Nephron progenitor cell (in vitro differentiated cells): Measurements from ENCODE around the gene VAV1.
A peak's percentile ranks its signal among the peaks of the same experiment; 100 is the strongest.

Experiments used
- DNase-seq: peaks from one replicate; pipeline ENCODE4 v3.0.0; 2021
- H3K27ac Mint-ChIP-seq: 2 replicates; pipeline ENCODE4 v1.8.0; 2021; ENCODE audit warnings: mild to moderate bottlenecking, moderate library complexity, mixed read lengths
- H3K27me3 Mint-ChIP-seq: 2 replicates; pipeline ENCODE4 v1.8.0; 2021; ENCODE audit warnings: mild to moderate bottlenecking, low read depth, mixed read lengths; ENCODE audit not compliant: poor library complexity
- H3K36me3 Mint-ChIP-seq: 2 replicates; pipeline ENCODE4 v1.8.0; 2021; ENCODE audit warnings: low read depth, mixed read lengths
- H3K4me1 Mint-ChIP-seq: 2 replicates; pipeline ENCODE4 v1.8.0; 2021; ENCODE audit warnings: mixed read lengths
- H3K4me3 Mint-ChIP-seq: 2 replicates; pipeline ENCODE4 v1.8.0; 2021; ENCODE audit warnings: mild to moderate bottlenecking, moderate library complexity, mixed read lengths
- H3K9me3 Mint-ChIP-seq: 2 replicates; pipeline ENCODE4 v1.8.0; 2021; ENCODE audit warnings: mild to moderate bottlenecking, moderate library complexity, mixed read lengths
- CTCF ChIP-seq: fragments of 200-600 bp; sonication (generic); IDR thresholded peaks from 2 replicates; pipeline ENCODE4 v1.5.0; 2021; ENCODE audit warnings: antibody characterized with exemption

VAV1 gene

DNA sequence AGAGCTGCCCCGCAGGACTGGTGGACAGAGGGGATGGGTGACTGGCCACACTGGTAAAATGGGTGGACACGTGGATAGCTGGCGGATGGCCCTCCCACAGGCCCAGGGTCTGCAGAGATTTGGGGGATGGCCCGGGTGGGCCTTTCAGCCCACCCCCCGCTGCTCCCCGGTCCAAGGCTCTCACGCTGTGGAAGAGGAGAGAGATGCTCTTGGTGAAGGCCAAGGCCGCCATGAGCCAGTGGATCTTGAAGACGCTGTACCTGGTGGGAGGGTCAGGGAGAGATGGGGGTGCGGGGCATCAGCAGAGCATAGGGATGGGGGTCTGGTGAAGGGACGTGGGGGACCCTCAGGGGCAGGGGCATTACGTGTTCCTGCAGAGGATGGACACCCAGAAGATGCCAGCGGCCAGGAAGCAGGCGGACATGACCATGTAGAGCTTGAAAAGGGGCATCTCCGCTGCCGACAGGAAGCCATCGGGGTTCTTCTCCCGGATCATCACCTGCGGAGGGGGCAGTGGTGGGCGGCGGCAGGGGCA lies 39.6 kb upstream of the VAV1 start:
- Mint-ChIP-seq H3K9me3 (peaks cover 5% of the 10 kb centered on the region), H3K4me1 (peaks cover 51% of the 10 kb centered on the region), H3K27me3 (no peaks in the 10 kb centered on the region), H3K27ac (no peak overlapping the region), H3K36me3 (peaks cover 11% of the 10 kb centered on the region), H3K4me3 (no peak overlapping the region)
- TF ChIP-seq CTCF = no peak
- DNase-seq = no peak

DNA sequence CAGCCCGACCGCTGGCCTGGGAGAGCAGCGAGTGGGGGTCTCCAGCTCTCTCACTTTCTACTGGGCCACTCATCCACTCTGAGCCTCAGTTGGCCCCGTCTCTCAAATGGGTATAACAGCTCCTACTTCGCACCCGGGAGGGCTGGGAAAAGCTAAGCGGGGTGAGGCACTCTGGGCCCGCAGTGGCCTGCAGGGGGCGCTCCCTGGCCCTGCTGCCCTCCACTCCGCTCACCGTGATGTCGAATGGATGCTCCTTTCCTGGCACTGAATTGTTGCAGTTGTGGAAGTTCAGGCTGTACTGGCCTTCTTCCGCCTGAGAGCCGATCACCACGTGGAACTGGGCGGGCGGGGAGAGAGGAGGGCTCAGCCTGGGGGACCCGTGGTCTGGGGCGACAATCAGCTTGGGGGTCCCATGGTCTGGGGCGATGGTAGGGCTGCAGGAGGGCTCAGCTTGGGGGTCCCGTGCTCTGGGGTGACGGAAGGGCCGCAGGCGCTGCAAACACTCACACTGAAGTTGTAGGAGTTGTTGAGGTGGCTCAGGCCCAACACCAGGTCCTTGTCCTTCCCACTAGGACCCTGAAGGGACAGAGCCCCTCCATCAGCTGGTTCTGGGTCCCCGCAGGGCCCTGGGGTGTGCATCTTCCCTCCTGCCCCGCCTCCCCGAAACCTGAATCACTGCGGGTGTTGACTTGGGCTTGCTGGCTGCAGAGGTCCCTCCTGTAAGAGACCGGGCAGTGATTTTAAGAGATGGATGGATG lies 39.0 kb upstream of the VAV1 start:
- no peaks in the 10 kb centered on the region for H3K9me3 Mint-ChIP-seq
- no peak overlapping the region for H3K4me3 Mint-ChIP-seq
- TF ChIP-seq CTCF = no peak
- no peak for DNase-seq
- H3K27ac Mint-ChIP-seq = no peak overlapping the region
- peaks cover 54% of the 10 kb centered on the region for H3K4me1 Mint-ChIP-seq
- H3K27me3 Mint-ChIP-seq = no peaks in the 10 kb centered on the region
- H3K36me3 Mint-ChIP-seq = peaks cover 11% of the 10 kb centered on the region

GRCh38 chr19:6734096-6734696 lies 38.3 kb upstream of the VAV1 start:
- no peak for DNase-seq
- Mint-ChIP-seq H3K4me3 (peak overlapping the region; percentile 36), H3K9me3 (no peaks in the 10 kb centered on the region), H3K36me3 (peaks cover 11% of the 10 kb centered on the region), H3K4me1 (peaks cover 60% of the 10 kb centered on the region), H3K27ac (peak overlapping the region; percentile 97), H3K27me3 (no peaks in the 10 kb centered on the region)
- TF ChIP-seq CTCF = no peak

DNA sequence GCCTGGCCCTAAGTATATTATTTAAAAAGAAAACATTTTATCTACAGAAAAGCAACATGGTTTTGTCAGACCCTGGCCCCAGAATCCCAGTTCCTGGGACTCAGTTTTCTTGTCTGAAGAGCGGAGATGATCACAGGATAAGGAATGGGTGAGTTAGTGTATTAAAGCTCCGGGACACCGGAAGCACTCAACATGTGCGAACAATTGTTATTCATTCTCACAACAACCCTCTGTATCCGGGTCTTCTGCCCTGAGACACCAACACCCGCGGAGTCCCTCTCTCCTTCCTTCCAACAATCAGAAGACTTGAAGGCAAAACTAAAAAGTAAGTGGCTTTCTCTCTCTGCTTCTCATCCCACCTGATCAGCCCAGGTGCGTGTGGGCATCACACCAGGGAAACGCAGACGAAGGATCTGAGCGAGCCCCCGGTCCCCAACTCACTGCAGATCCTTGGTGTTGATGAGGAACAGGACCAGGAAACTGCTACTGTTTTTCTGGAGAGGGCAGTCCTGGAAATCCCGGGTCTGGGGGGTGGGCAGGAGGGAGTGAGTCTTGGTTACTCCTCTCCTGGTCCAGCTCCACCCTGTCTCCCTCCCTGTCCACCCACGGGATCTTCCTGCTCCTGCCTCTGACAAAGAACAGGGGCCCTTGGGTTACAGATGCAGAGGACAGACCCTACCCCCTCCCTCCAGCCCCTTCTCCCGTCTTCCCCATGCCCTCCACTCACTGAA lies 37.2 kb upstream of the VAV1 start:
- peaks cover 11% of the 10 kb centered on the region for H3K36me3 Mint-ChIP-seq
- no peaks in the 10 kb centered on the region for H3K27me3 Mint-ChIP-seq
- peak overlapping the region; percentile 96 for H3K4me3 Mint-ChIP-seq
- no peak for DNase-seq
- no peak for TF ChIP-seq CTCF
- H3K27ac Mint-ChIP-seq = no peak overlapping the region
- no peaks in the 10 kb centered on the region for H3K9me3 Mint-ChIP-seq
- peaks cover 53% of the 10 kb centered on the region for H3K4me1 Mint-ChIP-seq

GRCh38 chr19:6736169-6736916 lies 36.2 kb upstream of the VAV1 start:
- Mint-ChIP-seq H3K4me1 (peaks cover 60% of the 10 kb centered on the region), H3K27me3 (no peaks in the 10 kb centered on the region), H3K4me3 (peak overlapping the region; percentile 96), H3K9me3 (no peaks in the 10 kb centered on the region), H3K27ac (peak overlapping the region; percentile 98), H3K36me3 (peaks cover 11% of the 10 kb centered on the region)
- peak; percentile 45 for TF ChIP-seq CTCF
- peak; percentile 75 for DNase-seq
